GM12878 (cell line): ENCODE data around the gene KATNA1.

ENCODE experiments used
- CREB1 ChIP-seq: IDR thresholded peaks from 2 replicates; pipeline ENCODE4 v1.6.1; 2012; ENCODE audit warnings: low read depth, mild to moderate bottlenecking, inconsistent platforms
- EP300 ChIP-seq, 2 experiments: fragments of 150-350 bp in 1 of 2; IDR thresholded peaks; 2 replicates each; pipeline ENCODE4 v1.6.1; 2011 to 2012; ENCODE audit warnings: low read depth in 2 of 2, low read length in 2 of 2, borderline replicate concordance in 1 of 2, improper control_type of control experiment in 1 of 2, inconsistent platforms in 1 of 2; ENCODE audit not compliant: control insufficient read depth in 1 of 2
- FOXM1 ChIP-seq: IDR thresholded peaks from 2 replicates; pipeline ENCODE4 v1.6.1; 2012; ENCODE audit warnings: low read depth, mild to moderate bottlenecking, inconsistent platforms, low read length, moderate library complexity
- JUND ChIP-seq: IDR thresholded peaks from 2 replicates; pipeline ENCODE4 v1.6.1; 2012; ENCODE audit warnings: low read depth, mild to moderate bottlenecking, low read length, improper control_type of control experiment, moderate library complexity
- KDM1A ChIP-seq: fragments of 200-600 bp; sonication (generic); IDR thresholded peaks from 2 replicates; pipeline ENCODE4 v1.6.1; 2016; ENCODE audit warnings: borderline replicate concordance
- MEF2A ChIP-seq: IDR thresholded peaks from 2 replicates; pipeline ENCODE4 v1.6.1; 2011; ENCODE audit warnings: low read depth, mild to moderate bottlenecking, low read length, moderate library complexity; ENCODE audit not compliant: insufficient read depth
- NR2C1 ChIP-seq: fragments of 450-650 bp; IDR thresholded peaks from 2 replicates; pipeline ENCODE4 v1.6.1; 2017; ENCODE audit warnings: antibody characterized with exemption, mild to moderate bottlenecking, moderate library complexity
- POLR2AphosphoS2 ChIP-seq: IDR thresholded peaks from 2 replicates; pipeline ENCODE4 v1.6.1; 2011; ENCODE audit warnings: low read depth, mild to moderate bottlenecking, low read length, improper control_type of control experiment, moderate library complexity
- RAD21 ChIP-seq: IDR thresholded peaks from 2 replicates; pipeline ENCODE4 v1.6.1; 2011; ENCODE audit warnings: mild to moderate bottlenecking, low read depth, low read length, moderate library complexity; ENCODE audit not compliant: insufficient read depth
- SIN3A ChIP-seq: IDR thresholded peaks from 2 replicates; pipeline ENCODE4 v1.6.1; 2012; ENCODE audit warnings: low read depth, low read length, improper control_type of control experiment
- SMC3 ChIP-seq: IDR thresholded peaks from 2 replicates; pipeline ENCODE4 v1.6.1; 2011; ENCODE audit warnings: low read length, improper control_type of control experiment, borderline replicate concordance
- SPI1 ChIP-seq: IDR thresholded peaks from 2 replicates; pipeline ENCODE4 v1.6.1; 2011; ENCODE audit warnings: low read depth, mild to moderate bottlenecking, low read length, moderate library complexity, borderline replicate concordance; ENCODE audit not compliant: insufficient read depth
- TF ChIP-seq, protein P1 (sequence below): IDR thresholded peaks from 2 replicates; pipeline ENCODE4 v1.6.1; 2012; ENCODE audit warnings: low read depth, low read length, improper control_type of control experiment

DNA sequence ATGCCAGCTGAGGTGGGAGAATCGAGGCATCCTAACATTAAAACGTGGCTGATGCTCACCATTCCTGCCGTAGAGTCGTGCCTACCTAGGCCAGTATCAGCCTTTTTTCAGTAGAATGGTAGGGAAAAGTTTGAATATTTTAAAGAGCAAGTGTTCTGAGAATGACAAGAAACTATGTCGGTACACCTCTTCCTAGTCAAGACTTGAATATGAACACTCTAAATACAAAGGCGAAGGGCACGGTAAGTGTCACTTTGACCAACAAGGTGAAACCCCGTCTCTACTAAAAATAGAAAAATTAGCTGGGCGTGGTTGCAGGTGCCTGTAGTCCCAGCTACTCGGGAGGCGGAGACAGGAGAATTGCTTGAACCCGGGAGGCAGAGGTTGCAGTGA is 81.3 kb downstream of the KATNA1 start:
- TF ChIP-seq, protein P1, sequence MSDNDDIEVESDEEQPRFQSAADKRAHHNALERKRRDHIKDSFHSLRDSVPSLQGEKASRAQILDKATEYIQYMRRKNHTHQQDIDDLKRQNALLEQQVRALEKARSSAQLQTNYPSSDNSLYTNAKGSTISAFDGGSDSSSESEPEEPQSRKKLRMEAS = no peak
- TF ChIP-seq MEF2A (0 out of 2 replicates have a peak, but pooled peaks have one; percentile 53), CREB1 (no peak), RAD21 (no peak), NR2C1 (no peak), SPI1 (no peak), JUND (no peak), SIN3A (no peak), POLR2AphosphoS2 (no peak), KDM1A (no peak), FOXM1 (no peak), SMC3 (no peak), EP300 (IDR thresholded peaks at IDR 0.05; ENCODE audit: borderline replicate concordance in 1 of 2, control insufficient read depth in 1 of 2, low read depth in 2 of 2, low read length in 2 of 2) (no peak)
